HL-60 (cell line): ENCODE measurements around the gene STK33.

Experiments
- TF ChIP-seq, protein P1 (sequence below): IDR thresholded peaks from one replicate; pipeline ENCODE4 v1.5.1; 2011; ENCODE audit warnings: low read length, control low read depth, inconsistent platforms; ENCODE audit not compliant: insufficient read depth
- TF ChIP-seq, protein P2 (sequence below): IDR thresholded peaks from 2 replicates; pipeline ENCODE4 v1.6.1; 2012; ENCODE audit warnings: low read depth; ENCODE audit not compliant: insufficient replicate concordance

- TF ChIP-seq, protein P1, sequence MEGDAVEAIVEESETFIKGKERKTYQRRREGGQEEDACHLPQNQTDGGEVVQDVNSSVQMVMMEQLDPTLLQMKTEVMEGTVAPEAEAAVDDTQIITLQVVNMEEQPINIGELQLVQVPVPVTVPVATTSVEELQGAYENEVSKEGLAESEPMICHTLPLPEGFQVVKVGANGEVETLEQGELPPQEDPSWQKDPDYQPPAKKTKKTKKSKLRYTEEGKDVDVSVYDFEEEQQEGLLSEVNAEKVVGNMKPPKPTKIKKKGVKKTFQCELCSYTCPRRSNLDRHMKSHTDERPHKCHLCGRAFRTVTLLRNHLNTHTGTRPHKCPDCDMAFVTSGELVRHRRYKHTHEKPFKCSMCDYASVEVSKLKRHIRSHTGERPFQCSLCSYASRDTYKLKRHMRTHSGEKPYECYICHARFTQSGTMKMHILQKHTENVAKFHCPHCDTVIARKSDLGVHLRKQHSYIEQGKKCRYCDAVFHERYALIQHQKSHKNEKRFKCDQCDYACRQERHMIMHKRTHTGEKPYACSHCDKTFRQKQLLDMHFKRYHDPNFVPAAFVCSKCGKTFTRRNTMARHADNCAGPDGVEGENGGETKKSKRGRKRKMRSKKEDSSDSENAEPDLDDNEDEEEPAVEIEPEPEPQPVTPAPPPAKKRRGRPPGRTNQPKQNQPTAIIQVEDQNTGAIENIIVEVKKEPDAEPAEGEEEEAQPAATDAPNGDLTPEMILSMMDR: no peak
- TF ChIP-seq, protein P2, sequence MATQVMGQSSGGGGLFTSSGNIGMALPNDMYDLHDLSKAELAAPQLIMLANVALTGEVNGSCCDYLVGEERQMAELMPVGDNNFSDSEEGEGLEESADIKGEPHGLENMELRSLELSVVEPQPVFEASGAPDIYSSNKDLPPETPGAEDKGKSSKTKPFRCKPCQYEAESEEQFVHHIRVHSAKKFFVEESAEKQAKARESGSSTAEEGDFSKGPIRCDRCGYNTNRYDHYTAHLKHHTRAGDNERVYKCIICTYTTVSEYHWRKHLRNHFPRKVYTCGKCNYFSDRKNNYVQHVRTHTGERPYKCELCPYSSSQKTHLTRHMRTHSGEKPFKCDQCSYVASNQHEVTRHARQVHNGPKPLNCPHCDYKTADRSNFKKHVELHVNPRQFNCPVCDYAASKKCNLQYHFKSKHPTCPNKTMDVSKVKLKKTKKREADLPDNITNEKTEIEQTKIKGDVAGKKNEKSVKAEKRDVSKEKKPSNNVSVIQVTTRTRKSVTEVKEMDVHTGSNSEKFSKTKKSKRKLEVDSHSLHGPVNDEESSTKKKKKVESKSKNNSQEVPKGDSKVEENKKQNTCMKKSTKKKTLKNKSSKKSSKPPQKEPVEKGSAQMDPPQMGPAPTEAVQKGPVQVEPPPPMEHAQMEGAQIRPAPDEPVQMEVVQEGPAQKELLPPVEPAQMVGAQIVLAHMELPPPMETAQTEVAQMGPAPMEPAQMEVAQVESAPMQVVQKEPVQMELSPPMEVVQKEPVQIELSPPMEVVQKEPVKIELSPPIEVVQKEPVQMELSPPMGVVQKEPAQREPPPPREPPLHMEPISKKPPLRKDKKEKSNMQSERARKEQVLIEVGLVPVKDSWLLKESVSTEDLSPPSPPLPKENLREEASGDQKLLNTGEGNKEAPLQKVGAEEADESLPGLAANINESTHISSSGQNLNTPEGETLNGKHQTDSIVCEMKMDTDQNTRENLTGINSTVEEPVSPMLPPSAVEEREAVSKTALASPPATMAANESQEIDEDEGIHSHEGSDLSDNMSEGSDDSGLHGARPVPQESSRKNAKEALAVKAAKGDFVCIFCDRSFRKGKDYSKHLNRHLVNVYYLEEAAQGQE: no peak
Measured at GRCh38 chr11:8352876-8353505, 241.0 kb downstream of the STK33 start.
